Measurements from ENCODE around the gene NUAK2.

Gene NUAK2

DNA sequence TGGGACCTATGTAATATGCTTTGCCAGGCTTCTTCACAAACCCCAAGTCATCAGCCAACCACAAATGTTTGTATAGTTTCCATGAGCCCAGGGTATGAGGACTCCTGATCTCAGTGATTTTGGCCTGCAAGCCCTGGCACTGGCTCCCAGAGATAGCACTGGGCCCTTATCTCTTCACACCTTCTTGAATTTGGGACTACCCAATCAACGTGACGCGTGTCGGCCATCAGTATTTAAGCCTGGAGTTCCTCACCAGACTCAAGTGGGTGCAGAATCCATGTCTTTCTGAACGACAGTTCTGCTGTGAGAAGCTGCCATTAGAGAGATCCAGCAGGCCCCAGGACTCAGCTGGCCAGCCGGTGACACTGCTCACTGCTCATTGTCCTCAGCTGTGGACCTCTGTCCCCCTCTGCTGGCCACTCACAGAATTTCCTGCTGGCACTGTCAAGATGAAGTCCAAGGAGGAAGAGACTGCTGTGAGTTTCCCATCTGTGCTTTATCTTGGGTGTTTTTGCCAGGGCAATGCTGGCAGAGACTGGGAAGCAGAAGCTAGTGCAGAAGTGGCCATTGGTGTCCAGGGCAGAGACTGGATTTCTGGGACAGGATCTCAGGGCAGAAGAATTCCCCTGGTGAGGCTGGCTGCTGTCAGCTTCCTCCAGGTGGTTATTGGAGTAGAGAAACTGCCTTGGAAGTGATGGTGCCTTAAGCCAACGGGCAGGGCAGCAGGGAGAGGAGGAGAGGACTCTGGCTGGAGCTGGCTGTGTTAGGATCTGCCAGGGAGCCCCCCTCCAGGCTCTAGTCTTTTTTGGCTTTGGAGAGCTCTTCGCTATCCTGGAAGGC, 65.4 kb downstream of the NUAK2 start:
- peak; percentile 78 for DNase-seq (ENCODE audit: low read depth)

Data from activated T-cell treated with anti-CD3 and anti-CD28 coated beads for 48 hours (primary cell).